Measurements from ENCODE around the gene ITGB1.

ITGB1 gene

GRCh38 chr10:32954545-32955298 lies 3.3 kb downstream of the ITGB1 start:
- POLR2A ChIA-PET, result no interaction called here
- no peak overlapping the region for H3K4me3 ChIP-seq (ENCODE audit: control insufficient read depth in 1 of 7, extremely low read depth in 1 of 7, insufficient read depth in 4 of 7, low read depth in 2 of 7, low read length in 6 of 7)
- CTCF ChIA-PET, result interaction anchor here (1.1 to 2.0 kb wide), 5 partner anchors 10 to 54 kb away, joined by 3 to 6 read pairs (median 4); no protein-coding TSS in a partner anchor
- H3K36me3 ChIP-seq (ENCODE audit: control insufficient read depth in 4 of 4, insufficient read depth in 4 of 4, low read length in 3 of 4), result peaks cover 0 to 2% (median 0%) of the 10 kb centered on the region in 4 experiments
- peak overlapping the region in 1 of 2 experiments; percentile 6 for H3K27ac ChIP-seq (ENCODE audit: insufficient read depth in 1 of 2, low read depth in 1 of 2, low read length in 2 of 2, poor library complexity in 1 of 2, severe bottlenecking in 2 of 2)
- H3K4me1 ChIP-seq (ENCODE audit: control extremely low read depth in 1 of 4, control insufficient read depth in 4 of 4, insufficient read depth in 4 of 4, low read length in 3 of 4), result peaks cover 15 to 41% (median 24%) of the 10 kb centered on the region in 4 experiments
- WGBS (ENCODE audit: insufficient coverage), result 96% methylated on average over 4 of the region's 8 CpGs
- no peaks in the 10 kb centered on the region for H3K27me3 ChIP-seq (replicated peaks in 2 of 5; ENCODE audit: control insufficient read depth in 4 of 5, insufficient read depth in 5 of 5, low read length in 4 of 5)
- no peak for DNase-seq
- H3K9me3 ChIP-seq (ENCODE audit: control extremely low read depth in 1 of 5, control insufficient read depth in 4 of 5, insufficient read depth in 2 of 5, low read depth in 1 of 5, low read length in 4 of 5), result no peaks in the 10 kb centered on the region

GRCh38 chr10:32954080-32954479 lies 4.0 kb downstream of the ITGB1 start:
- no peaks in the 10 kb centered on the region for H3K27me3 ChIP-seq (replicated peaks in 2 of 5; ENCODE audit: control insufficient read depth in 4 of 5, insufficient read depth in 5 of 5, low read length in 4 of 5)
- H3K4me1 ChIP-seq (ENCODE audit: control extremely low read depth in 1 of 4, control insufficient read depth in 4 of 4, insufficient read depth in 4 of 4, low read length in 3 of 4), result peaks cover 13 to 35% (median 20%) of the 10 kb centered on the region in 4 experiments
- H3K9me3 ChIP-seq (ENCODE audit: control extremely low read depth in 1 of 5, control insufficient read depth in 4 of 5, insufficient read depth in 2 of 5, low read depth in 1 of 5, low read length in 4 of 5), result no peaks in the 10 kb centered on the region
- no peak overlapping the region for H3K27ac ChIP-seq (ENCODE audit: insufficient read depth in 1 of 2, low read depth in 1 of 2, low read length in 2 of 2, poor library complexity in 1 of 2, severe bottlenecking in 2 of 2)
- CTCF ChIA-PET, result interaction anchor here (1.1 to 1.7 kb wide), 2 partner anchors 51 to 54 kb away, joined by 3 to 6 read pairs; no protein-coding TSS in a partner anchor
- no peak for DNase-seq
- H3K4me3 ChIP-seq (ENCODE audit: control insufficient read depth in 1 of 7, extremely low read depth in 1 of 7, insufficient read depth in 4 of 7, low read depth in 2 of 7, low read length in 6 of 7), result no peak overlapping the region
- H3K36me3 ChIP-seq (ENCODE audit: control insufficient read depth in 4 of 4, insufficient read depth in 4 of 4, low read length in 3 of 4), result peaks cover 0 to 2% (median 0%) of the 10 kb centered on the region in 4 experiments
- POLR2A ChIA-PET, result interaction anchor here (0.6 kb wide), 1 partner anchor 812 kb away, joined by 4 read pairs; no protein-coding TSS in a partner anchor

GRCh38 chr10:32953277-32953927 lies 4.6 kb downstream of the ITGB1 start:
- POLR2A ChIA-PET, result interaction anchor here (0.6 to 1.1 kb wide), 2 partner anchors 56 to 812 kb away, joined by 3 to 4 read pairs; no protein-coding TSS in a partner anchor
- no peaks in the 10 kb centered on the region for H3K9me3 ChIP-seq (ENCODE audit: control extremely low read depth in 1 of 5, control insufficient read depth in 4 of 5, insufficient read depth in 2 of 5, low read depth in 1 of 5, low read length in 4 of 5)
- no peak for DNase-seq
- CTCF ChIA-PET, result interaction anchor here (1.7 kb wide), 1 partner anchor 55 kb away, joined by 6 read pairs; no protein-coding TSS in a partner anchor
- no peak overlapping the region for H3K27ac ChIP-seq (ENCODE audit: insufficient read depth in 1 of 2, low read depth in 1 of 2, low read length in 2 of 2, poor library complexity in 1 of 2, severe bottlenecking in 2 of 2)
- no peaks in the 10 kb centered on the region for H3K27me3 ChIP-seq (replicated peaks in 2 of 5; ENCODE audit: control insufficient read depth in 4 of 5, insufficient read depth in 5 of 5, low read length in 4 of 5)
- no peak overlapping the region for H3K4me3 ChIP-seq (ENCODE audit: control insufficient read depth in 1 of 7, extremely low read depth in 1 of 7, insufficient read depth in 4 of 7, low read depth in 2 of 7, low read length in 6 of 7)
- 90% methylated on average over 5 of the region's 6 CpGs for WGBS (ENCODE audit: insufficient coverage)
- peaks cover 0 to 2% (median 0%) of the 10 kb centered on the region in 4 experiments for H3K36me3 ChIP-seq (ENCODE audit: control insufficient read depth in 4 of 4, insufficient read depth in 4 of 4, low read length in 3 of 4)
- H3K4me1 ChIP-seq (ENCODE audit: control extremely low read depth in 1 of 4, control insufficient read depth in 4 of 4, insufficient read depth in 4 of 4, low read length in 3 of 4), result peaks cover 11 to 29% (median 18%) of the 10 kb centered on the region in 4 experiments

GRCh38 chr10:32952541-32953276 lies 5.3 kb downstream of the ITGB1 start:
- no peak for DNase-seq
- POLR2A ChIA-PET, result interaction anchor here (1.1 kb wide), 1 partner anchor 56 kb away, joined by 3 read pairs; no protein-coding TSS in a partner anchor
- peaks cover 0 to 2% (median 0%) of the 10 kb centered on the region in 4 experiments for H3K36me3 ChIP-seq (ENCODE audit: control insufficient read depth in 4 of 4, insufficient read depth in 4 of 4, low read length in 3 of 4)
- H3K4me1 ChIP-seq (ENCODE audit: control extremely low read depth in 1 of 4, control insufficient read depth in 4 of 4, insufficient read depth in 4 of 4, low read length in 3 of 4), result peaks cover 11 to 29% (median 18%) of the 10 kb centered on the region in 4 experiments
- H3K4me3 ChIP-seq (ENCODE audit: control insufficient read depth in 1 of 7, extremely low read depth in 1 of 7, insufficient read depth in 4 of 7, low read depth in 2 of 7, low read length in 6 of 7), result no peak overlapping the region
- no peak overlapping the region for H3K27ac ChIP-seq (ENCODE audit: insufficient read depth in 1 of 2, low read depth in 1 of 2, low read length in 2 of 2, poor library complexity in 1 of 2, severe bottlenecking in 2 of 2)
- no peaks in the 10 kb centered on the region for H3K27me3 ChIP-seq (replicated peaks in 2 of 5; ENCODE audit: control insufficient read depth in 4 of 5, insufficient read depth in 5 of 5, low read length in 4 of 5)
- CTCF ChIA-PET, result no interaction called here
- H3K9me3 ChIP-seq (ENCODE audit: control extremely low read depth in 1 of 5, control insufficient read depth in 4 of 5, insufficient read depth in 2 of 5, low read depth in 1 of 5, low read length in 4 of 5), result no peaks in the 10 kb centered on the region
- 100% methylated on average over 1 of the region's 4 CpGs for WGBS (ENCODE audit: insufficient coverage)

GRCh38 chr10:32952094-32952493 lies 5.9 kb downstream of the ITGB1 start:
- Histone ChIP-seq H3K27me3 (replicated peaks in 2 of 5; ENCODE audit: control insufficient read depth in 4 of 5, insufficient read depth in 5 of 5, low read length in 4 of 5) (no peaks in the 10 kb centered on the region), H3K4me1 (ENCODE audit: control extremely low read depth in 1 of 4, control insufficient read depth in 4 of 4, insufficient read depth in 4 of 4, low read length in 3 of 4) (peaks cover 11 to 27% (median 17%) of the 10 kb centered on the region in 4 experiments), H3K27ac (ENCODE audit: insufficient read depth in 1 of 2, low read depth in 1 of 2, low read length in 2 of 2, poor library complexity in 1 of 2, severe bottlenecking in 2 of 2) (no peak overlapping the region), H3K4me3 (ENCODE audit: control insufficient read depth in 1 of 7, extremely low read depth in 1 of 7, insufficient read depth in 4 of 7, low read depth in 2 of 7, low read length in 6 of 7) (no peak overlapping the region), H3K36me3 (ENCODE audit: control insufficient read depth in 4 of 4, insufficient read depth in 4 of 4, low read length in 3 of 4) (peaks cover 0 to 2% (median 0%) of the 10 kb centered on the region in 4 experiments), H3K9me3 (ENCODE audit: control extremely low read depth in 1 of 5, control insufficient read depth in 4 of 5, insufficient read depth in 2 of 5, low read depth in 1 of 5, low read length in 4 of 5) (no peaks in the 10 kb centered on the region)
- POLR2A ChIA-PET, result no interaction called here
- no peak for DNase-seq
- CTCF ChIA-PET, result interaction anchor here (0.7 kb wide), 1 partner anchor 10 kb away, joined by 3 read pairs; no protein-coding TSS in a partner anchor

GRCh38 chr10:32951111-32951510 lies 6.9 kb downstream of the ITGB1 start:
- Histone ChIP-seq H3K9me3 (ENCODE audit: control extremely low read depth in 1 of 5, control insufficient read depth in 4 of 5, insufficient read depth in 2 of 5, low read depth in 1 of 5, low read length in 4 of 5) (no peaks in the 10 kb centered on the region), H3K27me3 (replicated peaks in 2 of 5; ENCODE audit: control insufficient read depth in 4 of 5, insufficient read depth in 5 of 5, low read length in 4 of 5) (no peaks in the 10 kb centered on the region), H3K4me1 (ENCODE audit: control extremely low read depth in 1 of 4, control insufficient read depth in 4 of 4, insufficient read depth in 4 of 4, low read length in 3 of 4) (peaks cover 4 to 17% (median 10%) of the 10 kb centered on the region in 4 experiments), H3K36me3 (ENCODE audit: control insufficient read depth in 4 of 4, insufficient read depth in 4 of 4, low read length in 3 of 4) (peaks cover 0 to 2% (median 0%) of the 10 kb centered on the region in 4 experiments), H3K4me3 (ENCODE audit: control insufficient read depth in 1 of 7, extremely low read depth in 1 of 7, insufficient read depth in 4 of 7, low read depth in 2 of 7, low read length in 6 of 7) (no peak overlapping the region), H3K27ac (ENCODE audit: insufficient read depth in 1 of 2, low read depth in 1 of 2, low read length in 2 of 2, poor library complexity in 1 of 2, severe bottlenecking in 2 of 2) (no peak overlapping the region)
- no peak for DNase-seq
- WGBS (ENCODE audit: insufficient coverage), result 74% methylated on average over 2 of the region's 3 CpGs
- ChIA-PET CTCF (no interaction called here), POLR2A (no interaction called here)
